Measurements from ENCODE around the gene CCDC80.

DNA sequence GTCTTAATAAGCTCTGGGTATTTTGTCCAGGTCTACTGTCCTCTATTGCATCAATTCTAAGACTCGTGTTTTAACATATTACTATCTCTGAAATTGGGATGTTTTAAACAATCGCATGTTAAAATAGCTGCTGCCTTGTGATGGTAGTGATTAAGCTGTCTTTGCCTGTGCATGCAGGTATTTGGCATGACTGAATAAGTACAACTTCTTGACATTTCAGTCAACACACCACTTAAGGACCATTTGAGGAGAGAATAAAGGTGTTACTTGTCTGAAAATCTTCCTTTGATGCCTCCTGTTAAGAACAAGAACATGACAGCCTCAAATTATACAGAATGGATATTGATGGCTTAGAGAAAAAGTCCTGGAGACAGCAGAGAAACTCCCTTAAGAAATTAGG lies 46.1 kb downstream of the CCDC80 start:
- TF ChIP-seq TCF12 (IDR thresholded peaks at IDR 0.05; ENCODE audit: low read depth) (no peak), YY1 (IDR thresholded peaks at IDR 0.05; ENCODE audit: low read depth) (no peak), TAF1 (IDR thresholded peaks at IDR 0.05; ENCODE audit: low read depth) (no peak), EP300 (IDR thresholded peaks at IDR 0.05; ENCODE audit: borderline replicate concordance) (no peak), RAD21 (IDR thresholded peaks at IDR 0.05; ENCODE audit: low read depth) (no peak), NFIC (IDR thresholded peaks at IDR 0.05) (no peak), CEBPB (IDR thresholded peaks at IDR 0.05) (no peak), CREB1 (IDR thresholded peaks at IDR 0.05; ENCODE audit: low read depth) (no peak), FOXM1 (IDR thresholded peaks at IDR 0.05; ENCODE audit: borderline replicate concordance, low read depth) (no peak), EGR1 (IDR thresholded peaks at IDR 0.05) (no peak)
- TF ChIP-seq, protein P1, sequence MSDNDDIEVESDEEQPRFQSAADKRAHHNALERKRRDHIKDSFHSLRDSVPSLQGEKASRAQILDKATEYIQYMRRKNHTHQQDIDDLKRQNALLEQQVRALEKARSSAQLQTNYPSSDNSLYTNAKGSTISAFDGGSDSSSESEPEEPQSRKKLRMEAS (IDR thresholded peaks at IDR 0.05) = no peak
- TF ChIP-seq, protein P2, sequence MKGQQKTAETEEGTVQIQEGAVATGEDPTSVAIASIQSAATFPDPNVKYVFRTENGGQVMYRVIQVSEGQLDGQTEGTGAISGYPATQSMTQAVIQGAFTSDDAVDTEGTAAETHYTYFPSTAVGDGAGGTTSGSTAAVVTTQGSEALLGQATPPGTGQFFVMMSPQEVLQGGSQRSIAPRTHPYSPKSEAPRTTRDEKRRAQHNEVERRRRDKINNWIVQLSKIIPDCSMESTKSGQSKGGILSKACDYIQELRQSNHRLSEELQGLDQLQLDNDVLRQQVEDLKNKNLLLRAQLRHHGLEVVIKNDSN (IDR thresholded peaks at IDR 0.05) = no peak
- TF ChIP-seq, protein P3, sequence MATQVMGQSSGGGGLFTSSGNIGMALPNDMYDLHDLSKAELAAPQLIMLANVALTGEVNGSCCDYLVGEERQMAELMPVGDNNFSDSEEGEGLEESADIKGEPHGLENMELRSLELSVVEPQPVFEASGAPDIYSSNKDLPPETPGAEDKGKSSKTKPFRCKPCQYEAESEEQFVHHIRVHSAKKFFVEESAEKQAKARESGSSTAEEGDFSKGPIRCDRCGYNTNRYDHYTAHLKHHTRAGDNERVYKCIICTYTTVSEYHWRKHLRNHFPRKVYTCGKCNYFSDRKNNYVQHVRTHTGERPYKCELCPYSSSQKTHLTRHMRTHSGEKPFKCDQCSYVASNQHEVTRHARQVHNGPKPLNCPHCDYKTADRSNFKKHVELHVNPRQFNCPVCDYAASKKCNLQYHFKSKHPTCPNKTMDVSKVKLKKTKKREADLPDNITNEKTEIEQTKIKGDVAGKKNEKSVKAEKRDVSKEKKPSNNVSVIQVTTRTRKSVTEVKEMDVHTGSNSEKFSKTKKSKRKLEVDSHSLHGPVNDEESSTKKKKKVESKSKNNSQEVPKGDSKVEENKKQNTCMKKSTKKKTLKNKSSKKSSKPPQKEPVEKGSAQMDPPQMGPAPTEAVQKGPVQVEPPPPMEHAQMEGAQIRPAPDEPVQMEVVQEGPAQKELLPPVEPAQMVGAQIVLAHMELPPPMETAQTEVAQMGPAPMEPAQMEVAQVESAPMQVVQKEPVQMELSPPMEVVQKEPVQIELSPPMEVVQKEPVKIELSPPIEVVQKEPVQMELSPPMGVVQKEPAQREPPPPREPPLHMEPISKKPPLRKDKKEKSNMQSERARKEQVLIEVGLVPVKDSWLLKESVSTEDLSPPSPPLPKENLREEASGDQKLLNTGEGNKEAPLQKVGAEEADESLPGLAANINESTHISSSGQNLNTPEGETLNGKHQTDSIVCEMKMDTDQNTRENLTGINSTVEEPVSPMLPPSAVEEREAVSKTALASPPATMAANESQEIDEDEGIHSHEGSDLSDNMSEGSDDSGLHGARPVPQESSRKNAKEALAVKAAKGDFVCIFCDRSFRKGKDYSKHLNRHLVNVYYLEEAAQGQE (IDR thresholded peaks at IDR 0.05; ENCODE audit: low read depth) = no peak
